ENCODE results near the gene SLC1A4. TPM values are rescaled to one million over a fixed set of nuclear protein-coding genes. Genes with fewer than 3 reads are reported as not detected.

Gene SLC1A4
- total RNA-seq, 6 donors from 2014 or later = 5.2 to 15.2 (median 9.7) TPM

DNA sequence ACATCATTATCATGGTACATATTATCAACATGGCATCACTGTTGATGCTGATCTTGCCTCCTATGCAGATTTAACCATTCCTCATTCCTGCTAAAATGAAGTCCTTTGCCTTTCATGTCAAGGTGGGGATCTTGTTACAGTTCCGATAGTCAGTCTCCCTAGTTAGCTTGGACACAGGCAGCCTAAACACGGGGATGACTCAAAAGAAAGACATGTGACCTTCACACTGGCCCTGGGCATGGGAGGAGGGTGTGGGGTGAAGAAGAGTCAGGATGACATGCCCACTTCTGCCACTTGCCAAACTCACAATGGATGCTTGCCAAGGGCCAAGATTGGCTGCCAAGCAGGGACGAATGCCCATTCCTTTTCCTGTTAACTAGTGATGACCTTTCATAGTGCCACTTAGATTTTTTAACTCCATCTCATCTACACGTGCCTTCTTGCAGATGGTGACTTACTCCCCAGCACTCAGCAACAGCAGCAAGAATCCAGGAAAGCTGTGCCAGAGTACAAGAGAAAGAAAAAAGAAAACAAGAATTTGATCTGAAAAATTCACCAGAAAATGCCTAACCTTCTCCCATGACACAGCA lies 13.9 kb upstream of the SLC1A4 start:
- ATAC-seq (ENCODE audit: low FRiP score in 2 of 2) = peak in 1 of 2 donors; percentile 48
- H3K27me3 ChIP-seq = no peaks in the 10 kb centered on the region
- WGBS, 2 donors = 30 to 33% methylated on average over 4 of the region's 4 CpGs
- TF ChIP-seq EP300 (IDR thresholded peaks at IDR 0.05) (no peak), POLR2AphosphoS5 (IDR thresholded peaks at IDR 0.05) (no peak), POLR2A (IDR thresholded peaks at IDR 0.05) (no peak)
- TF ChIP-seq, protein P1, sequence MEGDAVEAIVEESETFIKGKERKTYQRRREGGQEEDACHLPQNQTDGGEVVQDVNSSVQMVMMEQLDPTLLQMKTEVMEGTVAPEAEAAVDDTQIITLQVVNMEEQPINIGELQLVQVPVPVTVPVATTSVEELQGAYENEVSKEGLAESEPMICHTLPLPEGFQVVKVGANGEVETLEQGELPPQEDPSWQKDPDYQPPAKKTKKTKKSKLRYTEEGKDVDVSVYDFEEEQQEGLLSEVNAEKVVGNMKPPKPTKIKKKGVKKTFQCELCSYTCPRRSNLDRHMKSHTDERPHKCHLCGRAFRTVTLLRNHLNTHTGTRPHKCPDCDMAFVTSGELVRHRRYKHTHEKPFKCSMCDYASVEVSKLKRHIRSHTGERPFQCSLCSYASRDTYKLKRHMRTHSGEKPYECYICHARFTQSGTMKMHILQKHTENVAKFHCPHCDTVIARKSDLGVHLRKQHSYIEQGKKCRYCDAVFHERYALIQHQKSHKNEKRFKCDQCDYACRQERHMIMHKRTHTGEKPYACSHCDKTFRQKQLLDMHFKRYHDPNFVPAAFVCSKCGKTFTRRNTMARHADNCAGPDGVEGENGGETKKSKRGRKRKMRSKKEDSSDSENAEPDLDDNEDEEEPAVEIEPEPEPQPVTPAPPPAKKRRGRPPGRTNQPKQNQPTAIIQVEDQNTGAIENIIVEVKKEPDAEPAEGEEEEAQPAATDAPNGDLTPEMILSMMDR (IDR thresholded peaks at IDR 0.05) = no peak
- no peak overlapping the region for H3K27ac ChIP-seq
- no peak for DNase-seq
- H3K4me3 ChIP-seq = no peak overlapping the region
- H3K9me3 ChIP-seq = no peaks in the 10 kb centered on the region
- H3K4me1 ChIP-seq = peaks cover 0 to 8% (median 6%) of the 10 kb centered on the region in 4 donors
- H3K36me3 ChIP-seq = no peaks in the 10 kb centered on the region

DNA sequence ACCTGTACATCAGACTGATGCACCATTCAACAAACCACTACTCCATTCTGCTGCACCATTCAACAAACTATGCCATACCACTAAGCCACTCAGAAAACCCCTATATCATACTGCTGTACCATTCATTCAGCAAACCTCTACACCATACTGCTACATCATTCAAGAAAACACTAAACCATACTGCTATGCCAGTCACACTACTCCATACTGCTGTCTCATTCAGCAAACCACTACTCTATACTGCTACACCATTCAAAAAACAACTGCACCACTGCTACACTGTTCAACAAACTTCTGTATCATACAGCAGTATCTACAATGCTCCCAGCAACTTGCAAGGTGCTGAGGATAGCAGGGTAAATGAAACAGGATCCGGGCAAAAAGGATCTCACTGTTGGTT lies 12.9 kb upstream of the SLC1A4 start:
- DNase-seq (no peak), ATAC-seq (ENCODE audit: low FRiP score in 2 of 2) (peak in 1 of 2 donors; percentile 11)
- TF ChIP-seq, protein P1 (IDR thresholded peaks at IDR 0.05) = no peak
- TF ChIP-seq POLR2A (IDR thresholded peaks at IDR 0.05) = no peak
- TF ChIP-seq POLR2AphosphoS5 (IDR thresholded peaks at IDR 0.05) = no peak
- TF ChIP-seq EP300 (IDR thresholded peaks at IDR 0.05) = no peak
- peaks cover 0 to 8% (median 6%) of the 10 kb centered on the region in 4 donors for H3K4me1 ChIP-seq
- 71 to 76% methylated on average over 1 of the region's 1 CpG for WGBS, 2 donors
- H3K36me3 ChIP-seq = no peaks in the 10 kb centered on the region
- no peak overlapping the region for H3K4me3 ChIP-seq
- no peaks in the 10 kb centered on the region for H3K27me3 ChIP-seq
- no peak overlapping the region for H3K27ac ChIP-seq
- H3K9me3 ChIP-seq = no peaks in the 10 kb centered on the region

DNA sequence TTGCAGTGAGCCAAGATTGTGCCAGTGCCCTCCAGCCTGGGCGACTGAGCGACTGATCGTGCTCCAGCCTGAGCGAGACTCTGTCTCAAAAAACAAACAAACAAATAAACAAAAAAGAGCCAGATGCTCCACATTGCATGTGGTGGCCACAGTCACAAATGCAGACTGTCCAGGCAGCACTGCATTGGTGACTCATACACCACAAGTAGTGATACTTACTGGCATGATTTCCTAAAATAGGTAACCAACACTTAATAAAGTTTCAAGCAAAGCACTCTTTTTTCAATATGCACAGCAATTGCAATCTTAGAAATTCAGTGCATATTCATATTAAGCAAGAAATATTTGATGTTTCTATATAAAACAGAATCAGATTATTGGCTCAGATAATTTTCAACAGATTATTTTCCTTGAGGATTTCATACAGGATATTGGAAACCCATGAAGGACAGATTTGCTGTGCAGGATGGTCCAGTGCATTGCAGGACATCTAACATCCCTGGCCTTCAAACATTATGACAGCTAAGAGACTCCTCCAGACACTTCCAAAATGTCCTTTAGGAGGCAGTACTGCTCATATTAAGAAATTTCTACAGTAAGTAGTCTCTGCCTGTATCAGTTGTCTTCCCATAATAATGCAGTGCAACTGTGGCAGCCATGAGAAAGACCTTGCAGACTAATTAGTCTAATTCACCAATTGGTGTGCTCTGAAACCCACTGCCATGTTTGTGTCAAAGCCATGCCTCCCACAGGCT lies 10.5 kb upstream of the SLC1A4 start:
- no peaks in the 10 kb centered on the region for H3K36me3 ChIP-seq
- 94 to 96% methylated on average over 4 of the region's 4 CpGs for WGBS, 2 donors
- H3K4me3 ChIP-seq = no peak overlapping the region
- H3K27ac ChIP-seq = no peak overlapping the region
- H3K4me1 ChIP-seq = peaks cover 0 to 8% (median 6%) of the 10 kb centered on the region in 4 donors
- TF ChIP-seq POLR2AphosphoS5 (IDR thresholded peaks at IDR 0.05) = no peak
- TF ChIP-seq, protein P1 (IDR thresholded peaks at IDR 0.05) = peak in 1 of 6 experiments; percentile 10
- H3K9me3 ChIP-seq = no peaks in the 10 kb centered on the region
- peak in 1 of 2 donors; percentile 8 for DNase-seq
- ATAC-seq (ENCODE audit: low FRiP score in 2 of 2) = no peak
- no peaks in the 10 kb centered on the region for H3K27me3 ChIP-seq

DNA sequence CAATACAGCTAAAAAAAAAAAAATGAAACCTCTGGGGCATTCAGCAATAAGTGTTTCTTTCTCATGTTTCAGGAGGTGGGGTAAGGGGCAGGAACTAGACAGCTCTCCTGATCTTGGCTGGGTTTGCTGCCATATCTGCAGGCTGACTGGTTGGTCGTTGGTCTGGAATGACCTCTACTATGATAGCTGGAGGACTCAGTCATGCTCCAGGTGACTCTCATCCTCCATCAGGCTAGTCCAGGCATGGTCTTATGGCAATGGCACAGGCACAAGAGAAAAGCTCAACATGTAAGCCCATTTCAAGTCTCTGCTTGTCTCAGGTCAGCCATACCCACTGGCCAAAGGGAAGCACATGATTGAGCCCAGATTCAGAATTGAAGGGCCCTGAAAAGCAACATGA lies 9.5 kb upstream of the SLC1A4 start:
- Histone ChIP-seq H3K9me3 (no peaks in the 10 kb centered on the region), H3K27ac (no peak overlapping the region), H3K4me3 (no peak overlapping the region), H3K27me3 (no peaks in the 10 kb centered on the region), H3K36me3 (no peaks in the 10 kb centered on the region), H3K4me1 (peaks cover 0 to 8% (median 6%) of the 10 kb centered on the region in 4 donors)
- TF ChIP-seq EP300 (IDR thresholded peaks at IDR 0.05) = no peak
- TF ChIP-seq, protein P1 (IDR thresholded peaks at IDR 0.05) = no peak
- whole genome bisulfite sequencing, 2 donors = 64 to 86% methylated on average over 1 of the region's 1 CpG
- peak in 1 of 2 donors; percentile 40 for ATAC-seq (ENCODE audit: low FRiP score in 2 of 2)
- no peak for DNase-seq
